Hippocampal formation (tissue), 2 donors: Measurements from ENCODE around the gene E4F1.
A peak's percentile ranks its signal among the peaks of the same experiment; 100 is the strongest.

ENCODE experiments used
- DNase-seq, 2 donors: peaks; one replicate each; lab custom pipeline; 2025; lab: John Stamatoyannopoulos, UW

E4F1 gene, protein sequence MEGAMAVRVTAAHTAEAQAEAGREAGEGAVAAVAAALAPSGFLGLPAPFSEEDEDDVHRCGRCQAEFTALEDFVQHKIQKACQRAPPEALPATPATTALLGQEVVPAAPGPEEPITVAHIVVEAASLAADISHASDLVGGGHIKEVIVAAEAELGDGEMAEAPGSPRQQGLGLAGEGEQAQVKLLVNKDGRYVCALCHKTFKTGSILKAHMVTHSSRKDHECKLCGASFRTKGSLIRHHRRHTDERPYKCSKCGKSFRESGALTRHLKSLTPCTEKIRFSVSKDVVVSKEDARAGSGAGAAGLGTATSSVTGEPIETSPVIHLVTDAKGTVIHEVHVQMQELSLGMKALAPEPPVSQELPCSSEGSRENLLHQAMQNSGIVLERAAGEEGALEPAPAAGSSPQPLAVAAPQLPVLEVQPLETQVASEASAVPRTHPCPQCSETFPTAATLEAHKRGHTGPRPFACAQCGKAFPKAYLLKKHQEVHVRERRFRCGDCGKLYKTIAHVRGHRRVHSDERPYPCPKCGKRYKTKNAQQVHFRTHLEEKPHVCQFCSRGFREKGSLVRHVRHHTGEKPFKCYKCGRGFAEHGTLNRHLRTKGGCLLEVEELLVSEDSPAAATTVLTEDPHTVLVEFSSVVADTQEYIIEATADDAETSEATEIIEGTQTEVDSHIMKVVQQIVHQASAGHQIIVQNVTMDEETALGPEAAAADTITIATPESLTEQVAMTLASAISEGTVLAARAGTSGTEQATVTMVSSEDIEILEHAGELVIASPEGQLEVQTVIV

DNA sequence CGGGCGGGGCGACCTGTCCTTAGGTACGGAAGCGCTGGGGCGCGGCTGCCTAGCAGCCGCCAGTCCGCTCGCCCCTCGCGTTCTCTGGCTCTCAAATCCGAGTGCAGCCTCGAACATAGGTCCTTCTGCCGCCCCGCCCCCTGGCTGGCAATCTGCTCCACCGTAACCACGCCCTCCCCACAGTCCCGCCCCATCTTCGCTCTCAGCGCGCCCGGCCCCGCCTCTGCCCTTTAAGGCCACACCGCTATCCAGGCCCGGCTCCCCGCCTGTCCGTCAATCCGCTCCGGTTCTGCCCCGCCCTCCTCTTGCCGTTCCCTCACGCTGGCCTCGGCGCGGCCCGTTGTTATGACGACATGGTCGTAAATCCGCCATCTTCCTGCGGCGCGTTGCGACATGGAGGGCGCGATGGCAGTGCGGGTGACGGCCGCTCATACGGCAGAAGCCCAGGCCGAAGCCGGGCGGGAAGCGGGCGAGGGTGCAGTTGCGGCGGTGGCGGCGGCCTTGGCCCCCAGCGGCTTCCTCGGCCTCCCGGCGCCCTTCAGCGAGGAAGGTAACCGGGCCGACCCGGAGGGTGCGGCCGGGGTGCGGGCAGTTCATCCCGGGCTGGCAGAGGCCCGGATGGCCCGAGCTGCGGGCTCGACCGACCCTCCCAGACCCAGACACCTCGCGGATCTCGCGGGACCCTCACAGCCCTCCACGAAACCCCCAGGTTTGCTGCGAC, at the start of gene E4F1:
Gene E4F1, plus strand, starts transcription at position 371 of the 721 bp plus-strand sequence. Its CDS starts 23 bp downstream, at position 394.
- peak; percentile 98 for DNase-seq

DNA sequence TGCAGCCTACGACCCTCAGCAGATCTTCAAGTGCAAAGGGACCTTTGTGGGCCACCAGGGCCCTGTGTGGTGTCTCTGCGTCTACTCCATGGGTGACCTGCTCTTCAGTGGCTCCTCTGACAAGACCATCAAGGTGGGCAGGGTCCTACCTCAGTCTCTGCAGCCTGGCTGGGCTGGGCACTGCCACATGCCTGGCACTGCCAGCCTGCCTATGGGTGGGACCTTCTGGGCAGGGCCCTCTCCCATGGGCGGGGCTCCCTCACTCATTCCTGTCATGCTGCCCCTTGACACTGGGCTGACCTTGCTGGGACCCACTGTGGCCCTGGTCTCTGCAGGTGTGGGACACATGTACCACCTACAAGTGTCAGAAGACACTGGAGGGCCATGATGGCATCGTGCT, 49.5 kb upstream of the E4F1 start:
- DNase-seq, result no peak

DNA sequence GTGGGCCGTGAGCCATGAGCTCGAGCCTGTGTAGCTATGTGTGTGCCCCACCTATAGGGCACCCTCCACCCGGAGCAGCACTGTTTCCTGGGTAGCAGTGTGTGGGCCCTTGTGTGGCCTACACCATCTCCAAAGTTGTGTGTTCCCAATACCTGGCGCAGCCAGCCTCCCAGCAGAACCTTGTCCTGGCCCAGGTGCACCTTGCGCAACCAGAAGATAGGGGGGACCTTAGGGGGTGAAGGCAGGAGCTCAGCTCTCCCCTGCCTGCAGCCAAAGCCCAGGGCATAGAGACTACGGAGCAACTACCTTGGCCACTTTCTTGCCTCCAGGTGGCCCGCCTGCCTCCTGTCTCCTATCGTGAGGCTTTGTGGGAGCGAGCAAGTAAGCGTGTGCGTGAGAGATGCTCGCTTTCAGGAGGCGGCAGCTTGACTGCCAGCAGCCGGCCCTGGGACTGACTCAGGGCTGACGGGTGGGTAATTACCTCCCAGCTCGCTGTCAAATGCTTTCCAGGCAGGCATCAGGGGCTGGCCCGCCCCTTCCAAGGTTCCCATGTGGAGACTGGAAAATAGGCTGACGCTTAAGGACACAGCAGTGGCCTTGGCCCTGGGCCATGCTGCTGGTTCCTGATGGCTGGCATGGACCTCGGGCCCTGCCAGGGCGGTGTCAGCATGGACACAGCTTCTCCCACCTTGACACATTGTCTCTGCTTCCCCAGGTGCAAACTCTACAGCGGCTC, 48.8 kb upstream of the E4F1 start:
- no peak for DNase-seq

DNA sequence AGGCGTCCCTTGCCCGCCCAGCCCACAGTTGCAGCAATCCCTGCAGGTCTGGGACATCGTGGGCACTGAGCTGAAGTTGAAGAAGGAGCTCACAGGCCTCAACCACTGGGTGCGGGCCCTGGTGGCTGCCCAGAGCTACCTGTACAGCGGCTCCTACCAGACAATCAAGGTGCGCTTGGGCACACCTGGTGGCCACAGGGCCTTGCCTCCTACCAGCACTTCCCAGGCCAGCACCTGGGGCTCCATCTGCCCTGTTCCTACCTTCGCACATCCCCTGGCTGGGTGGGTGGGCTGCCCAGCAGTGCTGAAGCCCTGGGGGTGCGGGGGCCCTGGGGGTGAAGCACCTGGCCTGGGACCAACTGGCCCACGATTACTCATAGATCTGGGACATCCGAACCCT, 47.9 kb upstream of the E4F1 start:
- DNase-seq, result no peak

DNA sequence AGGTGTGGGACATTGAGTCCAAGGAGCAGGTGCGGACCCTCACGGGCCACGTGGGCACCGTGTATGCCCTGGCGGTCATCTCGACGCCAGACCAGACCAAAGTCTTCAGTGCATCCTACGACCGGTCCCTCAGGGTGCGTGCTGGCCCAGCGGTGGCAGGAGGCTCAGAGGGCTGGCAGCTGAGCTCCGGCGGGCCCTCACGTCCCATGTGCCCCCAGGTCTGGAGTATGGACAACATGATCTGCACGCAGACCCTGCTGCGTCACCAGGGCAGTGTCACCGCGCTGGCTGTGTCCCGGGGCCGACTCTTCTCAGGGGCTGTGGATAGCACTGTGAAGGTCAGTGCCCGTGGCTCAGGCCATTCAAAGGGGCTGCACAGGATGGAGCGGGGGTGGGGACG, 47.3 kb upstream of the E4F1 start:
- no peak for DNase-seq

DNA sequence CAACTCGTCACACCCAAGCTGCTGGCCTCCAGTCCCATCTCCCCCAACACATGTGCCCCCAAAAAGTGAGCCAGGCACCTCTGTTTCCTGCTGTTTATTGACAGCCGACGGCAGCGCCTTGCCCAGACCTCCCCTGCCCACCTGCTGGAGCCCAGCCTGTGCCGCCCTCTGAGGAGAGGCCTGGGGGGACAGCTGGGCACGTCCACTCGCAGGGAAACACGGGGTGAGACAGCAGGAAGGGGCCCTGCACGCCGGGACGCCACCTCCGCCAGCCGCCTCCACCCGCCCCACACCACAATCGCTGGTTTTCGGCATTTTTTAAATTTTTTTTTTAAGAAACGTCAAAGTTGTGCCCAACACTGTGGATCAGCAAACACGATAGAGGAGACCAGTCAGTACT, 46.3 kb upstream of the E4F1 start:
- DNase-seq, result no peak

DNA sequence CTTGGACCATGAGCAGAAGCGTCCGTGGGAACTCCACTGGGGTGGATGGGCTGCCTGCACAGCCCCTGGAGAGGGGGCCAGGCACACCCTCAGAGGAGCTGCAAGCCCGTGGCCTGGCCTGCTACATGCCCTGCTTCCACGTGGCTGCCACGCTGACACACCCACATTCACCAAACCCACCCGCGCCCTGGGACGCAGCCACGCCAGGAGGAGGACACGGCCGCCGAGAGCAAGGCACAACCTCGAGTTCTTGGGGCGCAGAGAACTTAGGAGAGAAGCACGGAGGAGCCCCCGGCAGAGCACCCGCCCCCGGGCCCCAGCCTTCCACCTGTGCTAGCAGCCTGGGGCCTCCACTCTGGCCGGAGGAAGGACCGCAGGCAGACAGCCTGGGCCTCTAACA, 45.8 kb upstream of the E4F1 start:
- no peak for DNase-seq

DNA sequence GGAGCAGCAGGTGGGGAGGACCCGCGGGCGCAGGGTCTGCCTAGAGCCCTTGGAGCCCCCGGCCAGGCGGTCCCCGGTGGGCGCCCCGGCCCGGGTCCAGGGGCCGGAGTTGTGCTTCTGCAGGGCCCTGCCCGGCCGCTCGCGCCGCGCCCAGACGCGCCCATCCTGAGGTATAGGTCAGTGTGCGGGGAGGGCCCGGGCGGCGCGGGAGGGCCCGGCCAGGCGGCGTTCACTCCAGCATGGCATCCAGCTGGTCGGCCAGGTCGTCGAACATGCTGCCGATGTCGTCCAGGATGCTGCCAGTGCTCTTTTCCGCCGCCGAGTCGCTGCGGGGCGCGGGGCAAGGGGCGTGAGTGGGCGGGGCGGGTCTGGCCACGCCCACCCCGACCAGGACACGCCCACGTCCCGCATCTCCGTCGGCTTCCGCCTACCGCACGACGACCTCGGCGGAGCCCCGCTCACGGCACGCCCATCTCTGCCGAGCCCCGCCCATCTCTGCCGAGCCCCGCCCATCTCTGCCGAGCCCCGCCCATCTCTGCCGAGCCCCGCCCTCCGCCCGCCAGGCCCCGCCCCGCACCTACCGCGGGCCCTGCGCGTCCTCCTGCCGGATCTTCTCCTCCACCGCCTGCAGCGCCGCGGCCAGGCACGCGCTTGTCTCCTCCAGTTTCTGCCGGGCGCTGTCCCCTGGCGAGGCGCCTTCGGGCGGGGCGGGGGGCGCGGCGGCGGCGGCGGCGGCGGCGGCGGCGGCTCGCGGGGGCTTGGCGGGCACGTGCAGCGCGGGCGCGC, 44.9 kb upstream of the E4F1 start:
- DNase-seq, result no peak

DNA sequence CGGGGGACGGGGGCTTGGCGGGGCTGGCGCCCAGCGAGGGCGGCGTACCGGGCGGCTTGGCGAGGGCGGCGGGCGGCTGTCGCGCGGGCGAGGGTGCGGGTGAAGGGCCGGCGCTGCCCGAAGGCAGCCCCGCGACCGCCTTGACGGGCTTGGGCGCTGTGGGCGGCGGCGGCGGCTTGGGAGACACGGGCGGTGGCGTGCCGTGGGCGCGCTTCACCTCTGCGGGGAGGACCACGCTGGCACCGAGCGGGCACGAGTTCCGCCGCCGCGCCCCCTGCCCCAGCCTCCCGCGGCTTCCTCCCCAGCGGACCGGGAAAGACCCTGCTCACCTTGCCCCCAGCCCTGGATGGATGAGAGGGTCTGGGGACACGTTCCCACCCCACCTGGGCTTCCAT, 44.3 kb upstream of the E4F1 start:
- no peak for DNase-seq

DNA sequence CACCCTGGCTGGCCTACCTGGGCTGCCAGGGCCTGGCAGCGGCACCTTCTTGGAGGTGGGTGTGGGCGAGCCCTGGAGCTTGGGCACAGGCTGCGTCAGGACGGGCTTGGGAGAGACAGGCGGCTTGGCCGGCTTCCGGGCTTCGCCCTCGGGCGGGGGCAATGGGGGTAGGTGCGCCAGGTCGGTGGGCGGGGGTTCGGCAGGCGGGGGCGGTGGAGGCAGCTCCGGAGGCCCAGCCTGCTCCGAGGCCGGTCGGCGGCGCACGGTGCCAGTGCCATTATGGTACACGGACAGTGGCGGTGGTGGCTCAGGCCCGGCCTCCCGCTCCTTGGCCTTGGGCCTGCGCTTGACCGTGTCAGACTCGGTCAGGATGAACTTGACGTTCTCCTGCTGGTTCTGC, 43.8 kb upstream of the E4F1 start:
- no peak for DNase-seq

DNA sequence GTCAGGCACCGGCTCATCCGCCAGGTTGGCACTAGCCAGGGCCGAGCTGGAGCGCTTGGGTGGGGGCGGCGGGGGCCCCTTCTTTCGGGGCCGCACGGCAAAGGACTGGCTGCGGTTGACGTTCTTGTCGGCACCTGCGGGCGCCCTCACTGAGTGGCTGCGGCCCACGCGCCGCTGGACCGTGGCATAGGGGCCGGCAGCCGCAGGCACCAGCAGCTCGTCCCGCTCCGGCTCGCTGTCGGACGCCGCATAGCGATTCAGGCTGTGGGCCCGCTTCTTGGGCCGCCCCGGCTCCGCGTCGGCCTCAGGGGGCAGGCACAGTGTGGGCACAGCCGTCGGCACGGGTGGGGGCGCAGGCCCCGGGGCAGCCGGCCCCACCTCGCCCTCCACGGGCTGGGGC, 42.9 kb upstream of the E4F1 start:
- DNase-seq, result no peak

DNA sequence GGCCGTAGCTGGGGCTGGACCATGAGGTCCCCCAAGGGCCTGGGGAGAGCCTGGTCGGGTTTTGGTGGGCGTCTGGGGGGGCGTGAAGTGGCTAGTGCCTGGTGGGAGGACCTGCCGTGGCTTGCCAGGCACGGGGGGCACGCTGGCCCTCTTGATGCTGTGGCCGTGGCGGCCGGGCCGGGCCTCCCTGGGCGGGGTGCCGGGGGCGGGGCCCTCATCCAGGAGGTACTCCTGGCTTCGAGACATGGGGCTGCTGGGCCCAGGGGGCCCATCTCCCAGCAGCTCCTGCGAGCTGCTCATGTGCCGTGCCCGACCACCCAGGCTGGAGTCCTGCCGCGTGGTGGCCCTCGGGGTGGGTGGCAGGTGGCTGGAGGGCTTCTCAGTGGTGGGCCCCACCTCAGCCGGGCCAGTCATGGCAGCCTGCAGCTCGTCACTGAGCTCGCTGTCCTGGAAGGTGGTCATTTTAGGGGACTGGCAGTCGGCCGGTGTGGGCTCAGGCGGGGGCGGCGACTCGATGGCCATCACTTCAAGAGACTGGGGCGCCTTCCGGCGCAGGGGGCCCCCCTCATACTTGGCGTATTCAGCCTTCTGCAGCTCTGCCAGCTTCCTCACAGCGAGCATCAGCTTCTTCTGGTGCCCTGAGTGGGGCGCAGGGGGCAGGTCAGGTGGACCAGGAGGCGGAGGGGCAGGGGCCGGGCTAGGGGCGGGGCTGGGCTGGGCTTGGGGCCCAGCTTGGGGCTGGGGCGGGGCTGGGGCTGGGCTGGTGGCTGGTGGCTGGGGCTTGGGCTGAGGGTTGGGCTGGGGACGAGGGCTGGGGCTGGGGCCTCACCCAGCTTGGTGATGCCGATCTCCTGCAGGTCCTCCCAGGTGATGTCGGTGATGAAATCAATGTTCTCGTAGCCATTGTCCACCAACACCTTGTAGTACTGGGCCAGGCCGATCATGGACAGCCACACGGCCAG, 42.1 kb upstream of the E4F1 start:
- DNase-seq, result no peak

DNA sequence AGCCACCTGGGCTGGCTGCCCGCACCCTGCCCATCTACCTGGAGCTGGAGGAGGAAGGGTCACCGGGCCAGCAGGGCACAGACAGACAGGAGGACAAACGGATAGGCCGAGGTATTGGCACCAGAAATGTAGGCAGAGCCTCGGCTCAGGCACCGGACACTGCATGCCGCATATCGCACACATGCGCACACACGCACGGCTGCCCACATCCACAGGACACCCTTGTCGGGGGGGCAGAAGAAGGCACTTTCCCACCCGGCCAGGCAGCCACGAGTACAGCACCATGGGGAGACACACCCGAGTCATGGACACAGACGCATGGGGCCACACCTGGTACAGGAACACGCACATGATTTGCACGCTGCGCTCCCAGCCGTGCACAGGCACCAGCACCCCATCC, 41.4 kb upstream of the E4F1 start:
- no peak for DNase-seq

DNA sequence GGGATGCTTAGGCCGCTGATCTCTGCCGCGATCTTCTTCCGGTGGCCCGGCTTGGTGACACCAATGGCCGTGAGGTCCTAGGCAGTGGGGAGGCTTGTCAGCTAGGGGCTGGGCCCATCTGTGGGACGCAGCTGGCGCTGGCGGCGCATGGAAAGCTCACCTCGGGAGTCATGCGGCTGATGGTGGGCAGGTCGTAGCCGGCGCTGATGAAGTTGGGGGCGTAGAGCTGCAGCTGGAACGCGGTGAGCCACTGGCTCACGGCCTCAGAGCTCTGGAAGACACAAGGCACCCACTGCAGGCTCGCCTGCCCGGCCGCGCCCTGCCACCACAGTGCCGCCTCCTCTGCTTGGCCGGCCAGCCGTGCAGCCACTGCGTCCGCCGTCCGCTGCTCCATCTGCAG, 39.7 kb upstream of the E4F1 start:
- no peak for DNase-seq

DNA sequence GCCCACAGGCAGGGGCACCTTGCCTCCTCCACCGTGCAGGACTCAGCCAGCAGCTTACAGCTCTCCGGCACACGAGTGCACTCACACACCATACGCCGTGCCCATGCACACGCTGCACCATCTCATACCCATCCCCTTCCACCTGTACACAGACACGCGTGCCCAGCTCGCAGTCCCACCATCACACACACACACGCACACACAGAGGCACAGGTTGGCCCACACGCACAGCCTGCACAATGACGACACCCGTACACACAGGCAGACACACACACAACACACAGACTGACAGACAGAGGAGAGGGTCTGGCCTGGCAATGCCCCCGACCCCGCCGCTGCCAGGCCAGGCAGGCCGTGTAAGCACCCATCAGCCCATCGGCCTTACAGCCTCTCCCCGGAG, 39.0 kb upstream of the E4F1 start:
- no peak for DNase-seq

DNA sequence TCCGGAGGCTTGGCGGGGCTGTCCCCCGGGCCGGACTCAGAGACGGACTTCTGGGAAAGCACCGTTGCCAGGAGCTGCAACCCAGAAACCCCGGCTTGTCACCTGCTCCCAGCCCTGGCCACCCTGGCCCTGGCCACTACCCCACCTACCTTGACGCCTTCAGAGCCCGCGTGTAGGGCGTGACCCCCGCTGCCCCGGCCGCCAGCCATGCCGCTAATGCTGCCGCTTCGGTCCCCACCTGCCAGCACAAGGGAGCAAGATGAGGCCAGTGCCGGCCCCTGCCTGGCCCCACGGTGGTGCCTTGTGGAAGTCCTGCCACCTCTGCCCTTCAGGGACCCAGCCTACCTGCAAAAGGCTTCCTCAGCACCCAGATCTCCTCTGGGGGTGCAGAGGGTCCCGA, 38.4 kb upstream of the E4F1 start:
- no peak for DNase-seq

DNA sequence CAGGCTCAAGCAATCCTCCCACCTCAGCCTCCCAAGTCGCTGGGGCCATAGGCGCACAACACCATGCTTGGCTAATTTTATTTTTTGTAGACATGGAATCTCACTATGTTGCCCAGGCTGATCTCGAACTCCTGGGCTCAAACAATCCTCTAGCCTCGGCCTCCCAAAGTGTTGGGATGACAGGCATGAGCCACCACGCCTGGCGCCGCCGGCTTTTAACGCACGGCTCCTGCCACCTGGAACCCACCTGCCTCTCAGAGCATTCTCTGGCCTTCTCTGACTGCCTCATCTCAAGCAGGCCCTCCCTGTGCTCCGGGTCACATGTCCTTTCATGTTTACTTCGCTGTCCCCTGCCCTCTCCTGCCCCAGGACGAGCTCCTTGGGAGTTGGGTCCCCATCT, 37.3 kb upstream of the E4F1 start:
- no peak for DNase-seq

DNA sequence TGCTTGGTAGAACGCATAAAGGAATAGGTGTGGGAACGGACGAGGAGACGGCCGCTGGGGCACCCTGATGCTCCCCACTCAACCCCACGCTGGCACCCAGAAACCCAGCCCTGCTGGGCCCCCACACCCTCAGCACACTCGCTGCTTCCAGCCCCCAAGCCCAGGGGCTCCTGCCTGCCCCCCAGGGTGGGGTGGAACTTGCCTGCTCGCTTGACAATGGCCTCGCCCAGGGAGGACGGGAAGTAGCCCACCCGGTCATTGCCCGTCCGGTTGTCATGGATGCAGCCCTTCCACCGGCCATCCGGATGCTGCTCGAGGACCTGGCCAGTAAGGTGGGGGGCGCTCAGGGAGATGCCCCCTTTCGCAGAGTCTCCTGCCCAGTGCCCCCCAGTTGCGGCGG, 36.9 kb upstream of the E4F1 start:
- DNase-seq, result no peak

DNA sequence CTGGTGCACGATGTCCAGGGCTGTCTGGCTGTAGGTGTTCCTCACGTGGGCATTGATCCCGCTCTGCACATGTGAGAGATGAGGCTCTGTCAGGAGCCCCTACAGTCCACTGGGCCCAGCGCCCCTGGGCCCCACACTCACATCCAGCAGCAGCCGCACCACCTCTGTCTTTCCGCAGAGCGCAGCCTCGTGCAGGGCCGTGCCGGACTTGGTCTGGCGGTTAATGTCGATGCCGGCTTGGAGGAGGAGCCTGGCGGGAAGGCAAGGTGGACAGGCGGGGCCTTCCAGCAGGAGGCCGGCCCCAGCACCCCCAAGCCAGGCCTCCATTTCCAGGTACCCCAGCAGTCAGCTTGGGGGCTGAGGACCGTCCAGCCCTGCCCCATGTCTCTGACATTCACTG, 36.2 kb upstream of the E4F1 start:
- DNase-seq, result no peak

DNA sequence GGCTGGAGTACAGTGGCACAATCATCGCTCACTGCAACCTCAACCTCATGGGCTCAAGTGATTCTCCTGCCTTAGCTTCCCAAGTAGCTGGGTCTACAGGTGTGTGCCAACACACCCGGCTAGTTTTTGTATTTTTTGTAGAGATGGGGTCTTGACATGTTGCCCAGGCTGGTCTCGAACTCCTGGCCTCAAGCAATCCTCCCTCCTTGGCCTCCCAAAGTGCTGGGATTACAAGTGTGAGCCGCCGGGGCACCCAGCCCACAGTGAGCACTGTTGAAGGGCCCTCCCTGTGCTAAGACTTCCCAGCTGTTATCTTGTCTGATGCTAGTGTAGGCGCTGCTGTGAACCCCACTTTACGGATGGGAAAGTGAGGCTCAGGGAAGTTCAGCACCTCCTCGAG, 35.0 kb upstream of the E4F1 start:
- no peak for DNase-seq
